OCI-LY3 (cell line): ENCODE results near the gene XAB2.

Experiments
- H2AFZ ChIP-seq: fragments of 200-600, 300-600 bp; shearing (Covaris generic); 2 replicates; pipeline ENCODE4 v1.6.0; 2014; ENCODE audit warnings: antibody characterized with exemption, low read depth, low read length
- H3K27ac ChIP-seq: fragments of 200-600, 300-600 bp; sonication (generic); 2 replicates; pipeline ENCODE4 v1.5.1; 2014; ENCODE audit warnings: mild to moderate bottlenecking, low read length, moderate library complexity, mixed read lengths
- H3K27me3 ChIP-seq: fragments of 200-600, 300-600 bp; sonication (generic); 2 replicates; pipeline ENCODE4 v1.6.1; 2014; ENCODE audit warnings: low read depth, low read length, mixed read lengths
- H3K36me3 ChIP-seq: fragments of 200-600, 300-600 bp; sonication (generic); replicated peaks from 2 replicates; pipeline ENCODE3; 2014; ENCODE audit warnings: low read depth, low read length, mixed read lengths
- H3K4me1 ChIP-seq: fragments of 300-600, 200-600 bp; sonication (generic); 2 replicates; pipeline ENCODE4 v1.6.1; 2014; ENCODE audit warnings: low read length, mixed read lengths
- H3K4me2 ChIP-seq: fragments of 200-600, 300-600 bp; sonication (generic); 2 replicates; pipeline ENCODE4 v1.6.1; 2014; ENCODE audit warnings: low read length, mixed read lengths
- H3K4me3 ChIP-seq: fragments of 300-600, 200-600 bp; sonication (generic); 2 replicates; pipeline ENCODE4 v1.5.1; 2014; ENCODE audit warnings: antibody characterized with exemption, mild to moderate bottlenecking, low read length, moderate library complexity
- H3K79me2 ChIP-seq: fragments of 300-600, 200-600 bp; shearing (Covaris generic); 2 replicates; pipeline ENCODE4 v1.6.1; 2014; ENCODE audit warnings: mild to moderate bottlenecking, low read length, mixed read lengths
- H3K9ac ChIP-seq: fragments of 300-600, 200-600 bp; shearing (Covaris generic); 2 replicates; pipeline ENCODE4 v1.6.0; 2014; ENCODE audit warnings: mild to moderate bottlenecking, low read length, moderate library complexity
- H3K9me3 ChIP-seq: fragments of 200-600, 300-600 bp; shearing (Covaris generic); 2 replicates; pipeline ENCODE4 v1.6.1; 2014; ENCODE audit warnings: low read length, mixed read lengths; ENCODE audit not compliant: insufficient read depth
- H4K20me1 ChIP-seq: fragments of 200-600, 300-600 bp; sonication (generic); 2 replicates; pipeline ENCODE4 v1.6.1; 2016; ENCODE audit warnings: low read length, mixed read lengths; ENCODE audit not compliant: insufficient read depth
- CTCF ChIP-seq: fragments of 200-600, 300-600 bp; sonication (generic); IDR thresholded peaks from 2 replicates; pipeline ENCODE4 v1.5.1; 2014; ENCODE audit warnings: antibody characterized with exemption, low read length, low read depth
- EZH2phosphoT487 ChIP-seq: fragments of 200-600 bp; shearing (Covaris generic); IDR thresholded peaks from 2 replicates; pipeline ENCODE4 v1.6.1; 2018; ENCODE audit warnings: antibody characterized with exemption, mixed run types, low read depth

Gene XAB2

GRCh38 chr19:7632340-7633203 is 3.2 kb upstream of the XAB2 start:
- TF ChIP-seq EZH2phosphoT487 (no peak), CTCF (no peak)
- H3K27ac ChIP-seq = no peak overlapping the region
- H3K4me3 ChIP-seq = no peak overlapping the region
- peaks cover 3% of the 10 kb centered on the region for H3K36me3 ChIP-seq
- H3K79me2 ChIP-seq = peaks cover 48% of the 10 kb centered on the region
- H4K20me1 ChIP-seq = 0 out of 2 replicates have a peak, but pooled peaks cover 9% of the 10 kb centered on the region
- H2AFZ ChIP-seq = no peak overlapping the region
- H3K4me2 ChIP-seq = no peak overlapping the region
- H3K9ac ChIP-seq = no peak overlapping the region
- H3K9me3 ChIP-seq = no peaks in the 10 kb centered on the region
- no peaks in the 10 kb centered on the region for H3K27me3 ChIP-seq
- H3K4me1 ChIP-seq = peaks cover 22% of the 10 kb centered on the region

DNA sequence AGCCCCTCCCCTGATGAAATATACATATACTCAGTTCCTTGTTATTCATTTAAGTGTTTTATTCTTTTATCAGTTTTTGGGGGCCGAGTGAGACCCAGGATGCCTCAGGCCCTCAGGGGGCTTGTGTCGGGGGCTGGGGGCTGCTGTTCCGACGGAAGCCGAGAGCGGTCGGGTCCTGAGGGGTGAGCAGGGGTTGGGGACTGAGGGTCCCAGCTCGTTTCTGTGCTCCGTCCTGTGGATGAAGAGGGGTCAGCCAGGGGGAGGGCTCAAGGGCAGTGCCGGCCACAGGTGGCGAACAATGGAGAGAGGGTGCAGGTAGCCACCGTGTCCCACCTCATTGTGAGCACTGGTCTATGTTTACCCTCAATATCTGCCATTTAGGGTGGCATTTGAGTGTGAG is 2.2 kb upstream of the XAB2 start:
- Histone ChIP-seq H3K4me1 (peaks cover 20% of the 10 kb centered on the region), H3K27ac (no peak overlapping the region), H3K9me3 (no peaks in the 10 kb centered on the region), H3K4me2 (no peak overlapping the region), H3K4me3 (no peak overlapping the region), H3K27me3 (no peaks in the 10 kb centered on the region), H4K20me1 (0 out of 2 replicates have a peak, but pooled peaks cover 9% of the 10 kb centered on the region), H3K9ac (no peak overlapping the region), H3K79me2 (peaks cover 51% of the 10 kb centered on the region), H2AFZ (no peak overlapping the region), H3K36me3 (peaks cover 7% of the 10 kb centered on the region)
- TF ChIP-seq EZH2phosphoT487 (no peak), CTCF (no peak)

GRCh38 chr19:7628589-7629311 is 595 bp downstream of the XAB2 start:
- H3K79me2 ChIP-seq = peaks cover 60% of the 10 kb centered on the region
- no peak for TF ChIP-seq CTCF
- no peak for TF ChIP-seq EZH2phosphoT487
- no peaks in the 10 kb centered on the region for H3K27me3 ChIP-seq
- peak overlapping the region; percentile 43; the same call in 1 of the 2 replicates for H2AFZ ChIP-seq
- H3K4me2 ChIP-seq = peak overlapping the region; percentile 91
- peak overlapping the region; percentile 20 for H3K27ac ChIP-seq
- peak overlapping the region; percentile 89 for H3K4me3 ChIP-seq
- no peaks in the 10 kb centered on the region for H3K9me3 ChIP-seq
- H3K9ac ChIP-seq = peak overlapping the region; percentile 86
- H3K36me3 ChIP-seq = peaks cover 22% of the 10 kb centered on the region
- H4K20me1 ChIP-seq = 0 out of 2 replicates have a peak, but pooled peaks cover 9% of the 10 kb centered on the region
- H3K4me1 ChIP-seq = peaks cover 15% of the 10 kb centered on the region

GRCh38 chr19:7627166-7627565 is 2.2 kb downstream of the XAB2 start:
- Histone ChIP-seq H3K4me1 (peaks cover 15% of the 10 kb centered on the region), H3K9me3 (no peaks in the 10 kb centered on the region), H3K27ac (no peak overlapping the region), H3K36me3 (peaks cover 31% of the 10 kb centered on the region), H2AFZ (no peak overlapping the region), H3K79me2 (peaks cover 60% of the 10 kb centered on the region), H3K27me3 (no peaks in the 10 kb centered on the region), H4K20me1 (0 out of 2 replicates have a peak, but pooled peaks cover 9% of the 10 kb centered on the region), H3K9ac (no peak overlapping the region), H3K4me3 (no peak overlapping the region), H3K4me2 (no peak overlapping the region)
- no peak for TF ChIP-seq EZH2phosphoT487
